ENCODE measurements around the gene TMEM266.

GRCh38 chr15:76105911-76106310 is 46.1 kb downstream of the TMEM266 start:
- TF ChIP-seq, protein P1, sequence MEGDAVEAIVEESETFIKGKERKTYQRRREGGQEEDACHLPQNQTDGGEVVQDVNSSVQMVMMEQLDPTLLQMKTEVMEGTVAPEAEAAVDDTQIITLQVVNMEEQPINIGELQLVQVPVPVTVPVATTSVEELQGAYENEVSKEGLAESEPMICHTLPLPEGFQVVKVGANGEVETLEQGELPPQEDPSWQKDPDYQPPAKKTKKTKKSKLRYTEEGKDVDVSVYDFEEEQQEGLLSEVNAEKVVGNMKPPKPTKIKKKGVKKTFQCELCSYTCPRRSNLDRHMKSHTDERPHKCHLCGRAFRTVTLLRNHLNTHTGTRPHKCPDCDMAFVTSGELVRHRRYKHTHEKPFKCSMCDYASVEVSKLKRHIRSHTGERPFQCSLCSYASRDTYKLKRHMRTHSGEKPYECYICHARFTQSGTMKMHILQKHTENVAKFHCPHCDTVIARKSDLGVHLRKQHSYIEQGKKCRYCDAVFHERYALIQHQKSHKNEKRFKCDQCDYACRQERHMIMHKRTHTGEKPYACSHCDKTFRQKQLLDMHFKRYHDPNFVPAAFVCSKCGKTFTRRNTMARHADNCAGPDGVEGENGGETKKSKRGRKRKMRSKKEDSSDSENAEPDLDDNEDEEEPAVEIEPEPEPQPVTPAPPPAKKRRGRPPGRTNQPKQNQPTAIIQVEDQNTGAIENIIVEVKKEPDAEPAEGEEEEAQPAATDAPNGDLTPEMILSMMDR (conservative IDR thresholded peaks at IDR 0.05; ENCODE audit: low read depth in 2 of 2) = no peak
- TF ChIP-seq CREB1 (CRISPR knock-in tag; IDR thresholded peaks at IDR 0.05; ENCODE audit: low read depth) = no peak

Measured in GM23338 (cell line).